Left lobe of liver (tissue), 2 donors: ENCODE measurements around the gene NVL. TPM values are rescaled to one million over a fixed set of nuclear protein-coding genes. Genes with fewer than 3 reads are reported as not detected.
A peak's percentile ranks its signal among the peaks of the same experiment; 100 is the strongest.

ENCODE experiments used
- ATAC-seq: fragments of 200-7000 bp; cut with Tn5 transposase; one replicate; pipeline ENCODE4 v1.9.1; 2020; ENCODE audit warnings: mild to moderate bottlenecking, moderate library complexity
- DNase-seq: peaks from one replicate; pipeline ENCODE4 v3.0.0-alpha.2; 2020; ENCODE audit warnings: low spot score
- total RNA-seq: library from RNA; stranded (reverse); gene quantifications from one replicate; pipeline ENCODE4 v1.2.1, GENCODE V29; 2021
- donor health status: DM: no; HTN: no; CAD: no; lungs with moderate emphysema.
- donor health status: DM: no; HTN: yes; CAD: no.

Gene NVL
- total RNA-seq, 1 donor from 2014 or later, result 8.0 TPM

DNA sequence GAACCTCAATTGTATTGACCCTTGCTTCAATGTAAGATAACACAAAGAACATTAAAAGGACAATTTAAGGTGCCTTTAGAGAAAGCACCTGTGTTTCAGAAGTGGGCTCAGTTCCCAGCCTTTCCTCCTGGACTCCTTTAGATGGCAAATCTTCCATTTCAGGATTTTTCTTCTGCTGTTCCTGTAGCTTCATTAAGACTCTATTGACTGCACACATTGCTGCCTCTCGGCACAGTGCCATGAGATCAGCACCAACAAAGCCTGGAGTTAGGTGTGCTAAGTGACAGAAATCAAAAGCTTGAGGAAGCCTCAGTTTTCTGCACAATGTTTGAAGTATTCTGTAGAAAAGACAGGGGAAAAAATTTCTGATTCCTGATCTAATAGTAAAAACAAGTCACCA lies 40.6 kb downstream of the NVL start:
- no peak for ATAC-seq
- DNase-seq, result no peak

DNA sequence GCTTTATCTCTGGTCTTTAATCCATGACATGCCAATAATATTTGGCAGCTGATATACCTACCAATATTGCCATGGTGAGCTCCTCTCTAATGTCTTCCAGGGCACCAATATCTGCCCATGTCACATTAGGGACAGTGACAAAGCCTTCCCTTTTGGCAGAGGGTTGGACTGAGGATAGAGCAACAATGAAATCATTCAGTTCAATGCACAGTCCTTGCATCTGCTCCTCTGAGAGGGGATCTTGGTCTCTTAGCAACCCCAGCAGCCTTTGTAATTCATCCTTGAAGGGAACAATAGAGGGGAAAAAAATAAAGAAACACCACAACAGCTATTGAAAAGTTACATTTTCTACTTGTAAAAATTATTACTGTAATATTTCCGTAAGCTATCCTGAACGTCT lies 42.3 kb downstream of the NVL start:
- no peak for ATAC-seq

GRCh38 chr1:224282140-224282539 lies 47.8 kb downstream of the NVL start:
- ATAC-seq (no peak), DNase-seq (no peak)

More for the DNA sequence above, 42.3 kb downstream of the NVL start:
- no peak for DNase-seq

GRCh38 chr1:224276771-224277487 lies 53.0 kb downstream of the NVL start:
- ATAC-seq, result no peak

GRCh38 chr1:224274970-224275626 lies 54.9 kb downstream of the NVL start:
- no peak for DNase-seq
- ATAC-seq, result no peak

More at GRCh38 chr1:224276771-224277487, 53.0 kb downstream of the NVL start:
- no peak for DNase-seq

DNA sequence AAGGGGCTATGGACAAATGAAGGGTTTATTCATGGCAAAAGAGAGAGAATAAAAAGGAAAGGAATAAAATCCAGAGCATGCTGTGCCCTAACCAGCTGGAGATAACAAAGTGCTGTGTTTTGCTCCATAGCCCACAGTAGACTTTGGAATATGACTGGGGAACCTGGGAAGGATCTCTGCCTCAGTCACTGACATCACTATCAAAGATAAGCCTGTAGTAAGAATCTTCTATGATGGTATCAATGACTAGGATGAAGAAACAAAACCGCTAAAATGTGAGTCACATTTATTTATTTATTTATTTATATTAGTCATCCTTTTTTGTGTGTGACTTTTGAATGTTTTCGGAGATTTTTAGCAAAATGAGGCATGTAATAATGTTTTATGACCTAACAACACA lies 56.3 kb downstream of the NVL start:
- DNase-seq (no peak), ATAC-seq (no peak)

- no peak for ATAC-seq
- DNase-seq, result no peak
Measured at GRCh38 chr1:224271106-224271505, 58.9 kb downstream of the NVL start.

- no peak for ATAC-seq
- DNase-seq, result no peak
Measured at GRCh38 chr1:224267925-224268324, 62.0 kb downstream of the NVL start.

DNA sequence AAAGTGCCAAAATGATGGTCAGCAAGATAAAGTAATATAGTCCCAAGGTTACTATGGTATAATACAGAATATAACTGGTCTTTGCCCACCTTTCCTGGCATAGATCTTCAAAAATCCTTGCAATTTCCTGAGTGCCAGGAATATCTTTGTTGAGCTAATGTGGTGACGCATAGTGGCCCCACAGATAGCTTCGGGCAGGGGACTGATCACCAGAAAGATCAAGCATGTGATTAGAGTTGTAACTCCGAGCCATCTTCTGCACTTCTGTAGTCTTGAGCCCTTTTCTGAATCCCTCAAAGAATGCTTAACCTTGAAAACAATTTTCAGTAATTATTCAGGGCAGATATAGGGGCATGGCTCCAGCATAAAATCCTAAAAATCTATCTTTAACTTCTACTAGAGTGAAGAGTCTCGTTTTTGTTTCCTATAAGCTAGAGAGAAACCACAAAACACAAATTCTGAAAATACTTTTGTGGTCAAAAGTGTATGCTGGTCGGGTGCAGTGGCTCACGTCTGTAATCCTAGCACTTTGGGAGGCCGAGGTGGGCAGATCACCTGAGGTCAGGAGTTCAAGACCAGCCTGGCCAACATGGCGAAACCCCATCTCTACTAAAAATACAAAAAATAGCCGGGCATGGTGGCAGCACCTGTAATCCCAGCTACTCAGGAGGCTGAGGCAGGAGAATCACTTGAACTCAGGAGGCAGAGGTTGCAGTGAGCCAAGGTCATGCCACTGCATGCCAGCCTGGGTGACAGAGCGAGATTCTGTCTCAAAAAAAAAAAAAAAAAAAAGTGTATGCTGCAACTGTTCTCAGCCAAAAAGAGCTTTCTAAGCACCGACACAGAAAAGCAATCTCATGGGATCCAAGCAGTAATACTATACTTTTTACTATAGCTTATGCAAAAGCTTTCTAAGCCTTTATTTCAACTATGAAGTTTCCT lies 62.8 kb downstream of the NVL start:
- DNase-seq, result no peak
- ATAC-seq, result no peak

DNA sequence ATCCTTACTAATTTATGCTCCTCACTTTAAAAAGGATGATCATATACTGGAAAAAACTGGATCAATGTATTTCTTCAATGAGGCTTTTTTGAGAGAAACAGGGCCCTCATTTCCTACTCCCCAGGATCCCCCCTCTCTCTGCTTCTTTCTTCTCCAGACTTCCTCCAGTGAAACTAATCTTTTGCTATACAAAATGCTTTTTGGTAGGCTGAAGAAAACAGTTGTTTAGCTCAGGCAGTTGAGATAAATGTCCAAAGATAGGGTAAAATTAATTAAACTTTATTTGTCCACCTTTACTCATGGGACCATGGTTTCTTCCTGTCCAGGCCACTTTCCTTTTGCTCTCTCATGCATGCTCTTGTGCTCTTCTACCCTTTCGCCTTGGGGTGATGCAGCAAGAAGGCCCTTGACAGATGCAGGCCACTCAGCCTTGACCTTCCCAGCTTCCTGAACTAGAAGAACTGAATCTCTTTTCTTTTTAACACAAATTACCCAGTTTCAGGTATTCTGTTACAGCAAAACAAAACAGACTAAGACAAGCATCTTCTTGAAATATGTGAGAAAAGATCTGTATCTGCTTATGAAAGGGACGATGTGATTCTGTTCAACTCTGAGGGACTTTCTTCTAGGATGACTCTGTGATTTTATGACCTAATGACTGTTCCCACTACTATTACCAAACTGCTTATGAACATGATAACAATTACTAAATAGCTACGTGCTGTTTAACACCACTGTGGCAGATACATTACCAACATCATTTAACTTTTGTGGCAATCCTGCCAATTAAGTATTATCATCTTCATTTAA lies 63.7 kb downstream of the NVL start:
- ATAC-seq, result no peak

DNA sequence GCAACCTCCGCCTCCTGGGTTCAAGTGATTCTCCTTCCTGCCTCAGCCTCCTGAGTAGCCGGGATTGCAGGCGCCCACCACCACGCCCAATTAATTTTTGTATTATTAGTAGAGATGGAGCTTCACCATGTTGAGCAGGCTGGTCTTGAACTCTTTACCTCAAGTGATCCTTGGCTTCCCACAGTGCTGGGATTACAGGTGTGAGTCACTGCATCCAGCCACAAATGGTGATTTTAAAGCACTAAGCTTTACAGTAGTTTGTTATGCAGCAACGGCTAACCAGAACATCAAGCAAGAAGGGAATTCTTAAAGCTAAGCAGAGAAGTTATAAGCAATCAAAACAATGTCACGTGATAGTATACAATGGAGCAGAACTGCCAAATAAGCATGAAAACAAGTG lies 65.7 kb downstream of the NVL start:
- no peak for DNase-seq
- no peak for ATAC-seq

More for the DNA sequence above, 63.7 kb downstream of the NVL start:
- DNase-seq, result no peak

GRCh38 chr1:224262373-224263054 lies 67.5 kb downstream of the NVL start:
- ATAC-seq, result no peak
- no peak for DNase-seq

DNA sequence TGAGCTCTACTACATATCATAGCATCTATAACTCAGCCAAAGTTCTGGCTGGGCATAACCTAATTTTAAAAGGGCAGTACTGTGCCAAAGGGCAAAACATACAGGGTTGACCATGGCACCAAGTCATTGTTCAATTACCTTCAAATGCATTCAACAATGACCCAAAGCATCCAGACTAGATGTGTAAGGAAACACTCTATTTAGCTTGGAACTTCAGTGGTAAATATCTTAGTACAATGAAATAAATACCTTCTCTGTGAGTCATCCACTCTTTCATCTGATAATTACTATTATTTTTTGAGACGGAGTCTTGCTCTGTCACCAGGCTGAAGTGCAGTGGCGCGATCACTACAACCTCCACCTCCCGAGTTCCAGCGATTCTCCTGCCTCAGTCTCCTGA lies 70.0 kb downstream of the NVL start:
- DNase-seq (no peak), ATAC-seq (no peak)

DNA sequence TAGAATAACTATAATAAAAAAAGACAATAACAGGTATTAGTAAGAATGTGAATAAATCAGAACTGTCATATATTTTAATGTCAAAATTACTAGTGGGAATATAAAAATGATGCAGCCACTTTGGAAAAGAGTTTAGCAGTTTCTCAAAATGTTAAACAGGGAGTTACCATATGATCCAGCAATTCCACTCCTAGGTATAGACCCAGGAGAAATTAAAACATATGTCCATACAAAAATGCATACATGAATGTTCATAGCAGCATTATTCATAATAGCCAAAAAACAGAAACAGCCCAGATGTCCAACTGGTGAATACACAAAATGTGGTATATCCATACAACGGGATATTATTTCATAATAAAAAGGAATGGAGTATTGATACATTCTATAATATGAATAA lies 71.6 kb downstream of the NVL start:
- no peak for ATAC-seq

GRCh38 chr1:224256640-224257039 lies 73.3 kb downstream of the NVL start:
- ATAC-seq, result no peak
- no peak for DNase-seq

More for the DNA sequence above, 71.6 kb downstream of the NVL start:
- no peak for DNase-seq

GRCh38 chr1:224253721-224254120 lies 76.3 kb downstream of the NVL start:
- no peak for DNase-seq
- ATAC-seq, result no peak

GRCh38 chr1:224252479-224252878 lies 77.5 kb downstream of the NVL start:
- no peak for ATAC-seq
- no peak for DNase-seq

DNA sequence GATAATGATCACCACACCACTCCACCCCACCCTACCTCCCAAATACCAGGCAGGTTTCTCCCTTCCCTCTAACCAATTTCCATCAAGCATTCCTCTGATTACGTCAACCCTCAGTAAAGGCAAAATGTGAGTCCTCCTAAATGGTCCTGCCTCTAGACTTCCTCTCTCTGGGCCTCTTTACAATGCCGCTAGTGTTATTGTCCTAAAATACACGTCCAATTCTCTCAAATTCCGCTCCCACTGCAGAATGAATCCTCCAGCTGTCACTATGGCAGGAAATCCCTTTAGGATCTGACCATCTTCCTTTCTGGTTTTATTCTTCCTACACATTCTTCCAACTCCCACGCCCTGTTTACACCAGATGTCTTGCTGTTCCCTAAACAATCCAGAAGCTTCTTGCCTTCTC lies 78.2 kb downstream of the NVL start:
- no peak for ATAC-seq

GRCh38 chr1:224245188-224245587 lies 84.8 kb downstream of the NVL start:
- DNase-seq, result peak; percentile 54
- ATAC-seq, result peak; percentile 75

More for the DNA sequence above, 78.2 kb downstream of the NVL start:
- no peak for DNase-seq

DNA sequence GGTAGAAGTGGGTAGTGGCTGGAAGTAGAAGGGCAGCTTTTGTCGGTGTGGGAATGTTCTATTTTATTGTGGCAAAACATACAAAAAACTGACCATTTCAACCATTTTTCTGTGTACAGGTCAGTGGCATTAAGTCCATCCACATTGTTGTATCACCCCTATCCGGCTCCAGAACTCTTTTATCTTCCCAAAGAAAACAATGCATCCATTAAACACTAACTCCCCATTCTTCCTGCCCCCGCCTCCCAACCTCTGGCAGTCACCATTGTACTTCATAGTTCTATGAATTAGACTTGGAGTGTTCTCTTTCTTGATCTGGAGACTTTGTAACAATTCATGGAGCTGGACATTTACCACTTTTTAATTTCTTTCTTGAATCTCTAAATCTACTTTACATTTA lies 91.2 kb downstream of the NVL start:
- DNase-seq, result no peak
- ATAC-seq, result peak; percentile 17
